Measurements from ENCODE around the gene DCLK1. TPM values are rescaled to one million over a fixed set of nuclear protein-coding genes. Genes with fewer than 3 reads are reported as not detected.

DCLK1 gene
- total RNA-seq, 6 experiments from 2014 or later, result 0.07 to 0.12 (median 0.10) TPM; not detected in 2

GRCh38 chr13:35761440-35762252 lies 369.5 kb downstream of the DCLK1 start:
- intact Hi-C loops (cut with DNase I), result no loop called here
- no peak overlapping the region for H3K4me3 ChIP-seq
- DNase-seq (no peak), ATAC-seq (no peak)
- H3K36me3 ChIP-seq, result no peaks in the 10 kb centered on the region
- WGBS (ENCODE audit: insufficient coverage, low coverage, low lambda C conversion rate, missing lambda C conversion rate), result 89% methylated on average over 2 of the region's 2 CpGs
- H3K9me3 ChIP-seq, result no peaks in the 10 kb centered on the region
- no peaks in the 10 kb centered on the region for H3K27me3 ChIP-seq
- no peaks in the 10 kb centered on the region for H3K4me1 ChIP-seq
- TF ChIP-seq POLR2A (IDR thresholded peaks at IDR 0.05) (no peak), CTCF (IDR thresholded peaks at IDR 0.05) (no peak)
- H3K27ac ChIP-seq, result no peak overlapping the region

DNA sequence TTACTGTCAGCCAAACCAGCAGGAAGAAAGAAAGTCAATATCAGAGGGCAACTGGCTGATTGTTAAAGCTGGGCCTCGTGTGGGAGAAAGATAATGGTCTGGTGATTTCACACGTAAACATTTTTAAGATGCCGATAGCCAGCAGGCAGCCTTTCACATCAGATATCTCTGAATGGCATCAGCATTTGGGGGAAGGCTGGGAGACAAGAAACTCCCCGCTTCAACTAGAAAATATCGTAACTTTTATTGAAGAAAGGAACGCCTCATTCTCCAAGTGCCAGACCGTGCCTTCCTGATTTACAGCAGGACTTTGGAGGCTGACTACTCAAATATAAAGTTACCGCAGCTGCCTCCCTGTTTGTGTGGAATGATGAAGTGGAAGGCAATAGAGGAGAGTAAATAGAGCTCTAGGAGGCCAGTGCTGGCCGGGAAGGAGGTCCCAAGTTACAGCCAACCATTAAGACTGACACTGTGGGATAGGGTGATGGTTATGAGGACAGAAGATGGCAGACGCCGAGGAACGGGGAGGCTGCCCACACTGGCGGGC lies 370.4 kb downstream of the DCLK1 start:
- 25% methylated on average over 8 of the region's 13 CpGs for whole genome bisulfite sequencing (ENCODE audit: insufficient coverage, low coverage, low lambda C conversion rate, missing lambda C conversion rate)
- no peaks in the 10 kb centered on the region for H3K36me3 ChIP-seq
- intact Hi-C loops (cut with DNase I), result no loop called here
- H3K9me3 ChIP-seq, result no peaks in the 10 kb centered on the region
- H3K4me3 ChIP-seq, result no peak overlapping the region
- ATAC-seq (no peak), DNase-seq (no peak)
- H3K27me3 ChIP-seq, result no peaks in the 10 kb centered on the region
- no peaks in the 10 kb centered on the region for H3K4me1 ChIP-seq
- no peak overlapping the region for H3K27ac ChIP-seq
- TF ChIP-seq CTCF (IDR thresholded peaks at IDR 0.05) (no peak), POLR2A (IDR thresholded peaks at IDR 0.05) (no peak)

DNA sequence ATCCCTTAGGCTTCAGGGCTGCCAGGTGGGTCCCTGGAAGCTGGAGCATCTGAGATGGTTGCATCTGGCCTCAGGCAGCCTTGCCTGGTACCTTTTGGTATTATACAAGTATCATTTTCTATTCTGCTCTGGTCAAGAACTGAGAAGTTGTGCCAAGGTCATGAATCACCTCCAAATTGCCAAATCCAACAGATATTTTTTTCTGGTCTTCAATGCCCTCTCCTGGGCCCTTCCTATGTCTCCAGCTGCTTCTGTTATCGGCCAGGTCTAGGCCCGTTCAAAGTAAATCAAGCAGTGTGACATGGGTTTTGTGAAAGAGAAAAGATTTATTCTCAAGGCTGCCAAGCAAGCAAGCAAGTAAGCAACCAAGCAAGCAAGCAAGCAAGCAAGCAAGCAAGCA lies 383.6 kb downstream of the DCLK1 start:
- intact Hi-C loops (cut with DNase I), result no loop called here
- Histone ChIP-seq H3K4me3 (no peak overlapping the region), H3K27me3 (no peaks in the 10 kb centered on the region), H3K36me3 (no peaks in the 10 kb centered on the region), H3K9me3 (no peaks in the 10 kb centered on the region), H3K4me1 (no peaks in the 10 kb centered on the region), H3K27ac (no peak overlapping the region)
- TF ChIP-seq POLR2A (IDR thresholded peaks at IDR 0.05) (no peak), CTCF (IDR thresholded peaks at IDR 0.05) (no peak)
- no peak for ATAC-seq
- WGBS (ENCODE audit: insufficient coverage, low coverage, low lambda C conversion rate, missing lambda C conversion rate), result 38% methylated on average over 2 of the region's 2 CpGs
- no peak for DNase-seq

GRCh38 chr13:35744566-35745178 lies 386.5 kb downstream of the DCLK1 start:
- H3K36me3 ChIP-seq, result no peaks in the 10 kb centered on the region
- no peaks in the 10 kb centered on the region for H3K4me1 ChIP-seq
- no peaks in the 10 kb centered on the region for H3K9me3 ChIP-seq
- ATAC-seq (no peak), DNase-seq (no peak)
- intact Hi-C loops (cut with DNase I), result no loop called here
- no peaks in the 10 kb centered on the region for H3K27me3 ChIP-seq
- TF ChIP-seq CTCF (IDR thresholded peaks at IDR 0.05) (no peak), POLR2A (IDR thresholded peaks at IDR 0.05) (no peak)
- no peak overlapping the region for H3K4me3 ChIP-seq
- no peak overlapping the region for H3K27ac ChIP-seq
- 47% methylated on average over 9 of the region's 9 CpGs for WGBS (ENCODE audit: insufficient coverage, low coverage, low lambda C conversion rate, missing lambda C conversion rate)

Measured in right lobe of liver (tissue), 6 donors.